Activated T-helper 17 cell treated with anti-CD3 and anti-CD28 coated beads, Interleukin-2, amount 50 U/mL, for 72 hours (primary cell): Measurements from ENCODE around the gene ACVRL1. TPM values are rescaled to one million over a fixed set of nuclear protein-coding genes. Genes with fewer than 3 reads are reported as not detected.

Source experiments
- ATAC-seq: fragments of 150-1000 bp; cut with Tn5 transposase; replicated peaks from 2 replicates; pipeline ENCODE4 v1.10.0; 2021; ENCODE audit warnings: mild to moderate bottlenecking, moderate library complexity
- H3K27ac Mint-ChIP-seq: one replicate; pipeline ENCODE4 v1.8.0; 2022; ENCODE audit warnings: mixed read lengths
- H3K27me3 Mint-ChIP-seq: one replicate; pipeline ENCODE4 v1.8.0; 2022; ENCODE audit warnings: mixed read lengths
- H3K36me3 Mint-ChIP-seq: one replicate; pipeline ENCODE4 v1.8.0; 2022; ENCODE audit warnings: low read depth, mild to moderate bottlenecking, mixed read lengths
- H3K4me1 Mint-ChIP-seq: one replicate; pipeline ENCODE4 v1.8.0; 2022; ENCODE audit warnings: mixed read lengths
- H3K4me3 Mint-ChIP-seq: one replicate; pipeline ENCODE4 v1.8.0; 2022; ENCODE audit warnings: mild to moderate bottlenecking, mixed read lengths
- H3K9me3 Mint-ChIP-seq: one replicate; pipeline ENCODE4 v1.8.0; 2022; ENCODE audit warnings: mixed read lengths
- total RNA-seq, 2 donors: library from RNA; stranded (reverse); gene quantifications; one replicate each; pipeline ENCODE4 v1.2.3, GENCODE V29; 2022

Gene ACVRL1
- total RNA-seq, 2 donors from 2014 or later = not detected

- Mint-ChIP-seq H3K36me3 (no peaks in the 10 kb centered on the region), H3K27ac (no peak within 1 kb of the TSS), H3K4me3 (no peak within 1 kb of the TSS), H3K4me1 (peaks cover 8% of the 10 kb centered on the region), H3K27me3 (peaks cover 3% of the 10 kb centered on the region), H3K9me3 (no peaks in the 10 kb centered on the region)
- no peak for ATAC-seq
Measured at GRCh38 chr12:51887476-51888315, 19.6 kb upstream of the ACVRL1 start, which contains the start of gene ANKRD33. TSS of gene ANKRD33 (plus strand) at chr12:51888103. CDS start at chr12:51888187, 84 bp downstream.

- Mint-ChIP-seq H3K4me1 (peaks cover 8% of the 10 kb centered on the region), H3K9me3 (no peaks in the 10 kb centered on the region), H3K4me3 (no peak overlapping the region), H3K36me3 (no peaks in the 10 kb centered on the region), H3K27ac (no peak overlapping the region), H3K27me3 (peaks cover 4% of the 10 kb centered on the region)
- ATAC-seq = no peak
Measured at GRCh38 chr12:51888316-51889215, 18.7 kb upstream of the ACVRL1 start.

- Mint-ChIP-seq H3K4me3 (no peak overlapping the region), H3K36me3 (no peaks in the 10 kb centered on the region), H3K4me1 (peaks cover 8% of the 10 kb centered on the region), H3K9me3 (no peaks in the 10 kb centered on the region), H3K27ac (no peak overlapping the region), H3K27me3 (peaks cover 6% of the 10 kb centered on the region)
- ATAC-seq = no peak
Measured at GRCh38 chr12:51889216-51890132, 17.8 kb upstream of the ACVRL1 start.

- Mint-ChIP-seq H3K36me3 (no peaks in the 10 kb centered on the region), H3K9me3 (no peaks in the 10 kb centered on the region), H3K27me3 (peaks cover 6% of the 10 kb centered on the region), H3K27ac (no peak overlapping the region), H3K4me3 (no peak overlapping the region), H3K4me1 (peaks cover 7% of the 10 kb centered on the region)
- ATAC-seq = no peak
Measured at GRCh38 chr12:51890133-51890464, 17.2 kb upstream of the ACVRL1 start.

- Mint-ChIP-seq H3K27me3 (peaks cover 6% of the 10 kb centered on the region), H3K27ac (no peak overlapping the region), H3K4me1 (peaks cover 5% of the 10 kb centered on the region), H3K4me3 (no peak overlapping the region), H3K36me3 (no peaks in the 10 kb centered on the region), H3K9me3 (no peaks in the 10 kb centered on the region)
- no peak for ATAC-seq
Measured at GRCh38 chr12:51890511-51891171, 16.7 kb upstream of the ACVRL1 start.

GRCh38 chr12:51891843-51892242 is 15.5 kb upstream of the ACVRL1 start:
- H3K4me3 Mint-ChIP-seq = no peak overlapping the region

GRCh38 chr12:51893786-51894185 is 13.5 kb upstream of the ACVRL1 start:
- no peaks in the 10 kb centered on the region for H3K9me3 Mint-ChIP-seq
- peaks cover 16% of the 10 kb centered on the region for H3K27me3 Mint-ChIP-seq
- H3K4me1 Mint-ChIP-seq = no peaks in the 10 kb centered on the region
- no peak for ATAC-seq
- H3K4me3 Mint-ChIP-seq = no peak overlapping the region
- H3K36me3 Mint-ChIP-seq = no peaks in the 10 kb centered on the region
- no peak overlapping the region for H3K27ac Mint-ChIP-seq

More at GRCh38 chr12:51891843-51892242, 15.5 kb upstream of the ACVRL1 start:
- Mint-ChIP-seq H3K27me3 (peaks cover 13% of the 10 kb centered on the region), H3K27ac (no peak overlapping the region), H3K36me3 (no peaks in the 10 kb centered on the region), H3K9me3 (no peaks in the 10 kb centered on the region), H3K4me1 (no peaks in the 10 kb centered on the region)
- ATAC-seq = no peak

GRCh38 chr12:51895378-51896135 is 11.7 kb upstream of the ACVRL1 start:
- Mint-ChIP-seq H3K9me3 (no peaks in the 10 kb centered on the region), H3K4me1 (no peaks in the 10 kb centered on the region), H3K27me3 (peaks cover 16% of the 10 kb centered on the region), H3K27ac (no peak overlapping the region), H3K36me3 (no peaks in the 10 kb centered on the region), H3K4me3 (no peak overlapping the region)
- no peak for ATAC-seq

GRCh38 chr12:51896236-51896635 is 11.1 kb upstream of the ACVRL1 start:
- Mint-ChIP-seq H3K9me3 (no peaks in the 10 kb centered on the region), H3K36me3 (no peaks in the 10 kb centered on the region), H3K27ac (no peak overlapping the region), H3K27me3 (peaks cover 16% of the 10 kb centered on the region), H3K4me1 (no peaks in the 10 kb centered on the region), H3K4me3 (no peak overlapping the region)
- no peak for ATAC-seq

GRCh38 chr12:51897181-51897580 is 10.1 kb upstream of the ACVRL1 start:
- Mint-ChIP-seq H3K36me3 (no peaks in the 10 kb centered on the region), H3K27ac (no peak overlapping the region), H3K9me3 (no peaks in the 10 kb centered on the region), H3K27me3 (peaks cover 16% of the 10 kb centered on the region), H3K4me1 (no peaks in the 10 kb centered on the region), H3K4me3 (no peak overlapping the region)
- no peak for ATAC-seq

- Mint-ChIP-seq H3K27me3 (peaks cover 15% of the 10 kb centered on the region), H3K27ac (no peak overlapping the region), H3K9me3 (no peaks in the 10 kb centered on the region), H3K36me3 (no peaks in the 10 kb centered on the region), H3K4me1 (no peaks in the 10 kb centered on the region), H3K4me3 (no peak overlapping the region)
- no peak for ATAC-seq
Measured at GRCh38 chr12:51898506-51898905, 8.8 kb upstream of the ACVRL1 start.

- no peak overlapping the region for H3K4me3 Mint-ChIP-seq
- H3K9me3 Mint-ChIP-seq = no peaks in the 10 kb centered on the region
- no peak overlapping the region for H3K27ac Mint-ChIP-seq
- ATAC-seq = no peak
- no peaks in the 10 kb centered on the region for H3K4me1 Mint-ChIP-seq
- H3K36me3 Mint-ChIP-seq = no peaks in the 10 kb centered on the region
- peaks cover 13% of the 10 kb centered on the region for H3K27me3 Mint-ChIP-seq
Measured at GRCh38 chr12:51898937-51899336, 8.4 kb upstream of the ACVRL1 start.

GRCh38 chr12:51900323-51900889 is 6.9 kb upstream of the ACVRL1 start:
- no peak for ATAC-seq
- no peak overlapping the region for H3K27ac Mint-ChIP-seq
- no peaks in the 10 kb centered on the region for H3K4me1 Mint-ChIP-seq
- no peaks in the 10 kb centered on the region for H3K36me3 Mint-ChIP-seq
- no peaks in the 10 kb centered on the region for H3K9me3 Mint-ChIP-seq
- H3K4me3 Mint-ChIP-seq = no peak overlapping the region
- H3K27me3 Mint-ChIP-seq = peaks cover 13% of the 10 kb centered on the region
